ENCODE data around the gene CSF3R. TPM values are rescaled to one million over a fixed set of nuclear protein-coding genes. Genes with fewer than 3 reads are reported as not detected.

Gene CSF3R
- total RNA-seq, 1 experiment from 2014 or later: not detected

- no TSS peak for BruUV-seq (replicated peaks)
- peak overlapping the region; percentile 61 for H3K4me2 ChIP-seq (ENCODE audit: low read length)
These were observed 4.0 kb upstream of the CSF3R start for GRCh38 chr1:36486439-36487335.

DNA sequence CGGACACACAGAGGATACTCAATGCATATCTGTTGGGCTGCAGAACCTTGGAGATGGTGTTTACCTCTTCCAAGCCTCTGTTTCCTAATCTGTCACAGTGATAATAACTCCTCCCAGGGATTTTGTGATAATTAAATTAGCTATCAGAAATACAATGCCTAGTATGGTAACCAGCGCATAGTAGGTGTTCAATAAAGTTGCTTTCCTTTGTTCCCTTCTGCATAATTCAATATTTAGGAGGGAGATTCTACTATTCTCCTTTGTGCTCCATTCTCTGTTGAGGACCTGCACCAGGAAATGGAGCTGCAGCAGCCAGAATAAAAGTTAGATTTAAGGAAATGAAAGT is 3.4 kb upstream of the CSF3R start:
- no peaks in the 10 kb centered on the region for H3K9me2 ChIP-seq (replicated peaks; ENCODE audit: low read length)
- ChIA-PET POLR2A (ENCODE audit: unreplicated experiment) (interaction anchor here (0.7 kb wide), 1 partner anchor 150 kb away, joined by 4 read pairs; no protein-coding TSS in a partner anchor), CTCF (no interaction called here)
- no peak overlapping the region for H3K4me3 ChIP-seq (ENCODE audit: low read length)
- no peaks in the 10 kb centered on the region for H3K9me3 ChIP-seq (ENCODE audit: low read length)
- no peak overlapping the region for H3K27ac ChIP-seq (ENCODE audit: low read length)
- no peak overlapping the region for H2AFZ ChIP-seq (ENCODE audit: low read length)
- H3K9ac ChIP-seq (ENCODE audit: low read length): no peak overlapping the region
- intact Hi-C loops (cut with micrococcal nuclease): no loop called here
- H3K79me2 ChIP-seq (ENCODE audit: low read length): no peaks in the 10 kb centered on the region
- H4K20me1 ChIP-seq (ENCODE audit: low read length): no peaks in the 10 kb centered on the region
- H3K4me2 ChIP-seq (ENCODE audit: low read length): no peak overlapping the region
- peaks cover 2% of the 10 kb centered on the region; the same call in 1 of the 2 replicates for H3K27me3 ChIP-seq (ENCODE audit: low read length)
- H3F3A ChIP-seq (ENCODE audit: low read length, unreplicated experiment): no peaks in the 10 kb centered on the region
- BruUV-seq (replicated peaks): no TSS peak
- H3K4me1 ChIP-seq (ENCODE audit: insufficient read depth, low read length): peaks cover 13% of the 10 kb centered on the region
- DNase-seq (no peak), ATAC-seq (no peak)
- H3K36me3 ChIP-seq (ENCODE audit: low read depth, low read length): no peaks in the 10 kb centered on the region
- TF ChIP-seq EZH2 (IDR thresholded peaks at IDR 0.05; ENCODE audit: low read length, unreplicated experiment) (no peak), CTCF (conservative IDR thresholded peaks at IDR 0.05; ENCODE audit: low read depth, low read length) (no peak), EZH2phosphoT487 (IDR thresholded peaks at IDR 0.05; ENCODE audit: borderline replicate concordance, low read length) (no peak)

More at GRCh38 chr1:36486439-36487335, 4.0 kb upstream of the CSF3R start:
- Histone ChIP-seq H3K4me3 (ENCODE audit: low read length) (0 out of 2 replicates have a peak overlapping the region, but pooled peaks have one; percentile 27), H3K4me1 (ENCODE audit: insufficient read depth, low read length) (peaks cover 13% of the 10 kb centered on the region), H3K9ac (ENCODE audit: low read length) (no peak overlapping the region), H3F3A (ENCODE audit: low read length, unreplicated experiment) (no peaks in the 10 kb centered on the region), H2AFZ (ENCODE audit: low read length) (peak overlapping the region; percentile 62), H3K9me3 (ENCODE audit: low read length) (no peaks in the 10 kb centered on the region), H3K27me3 (ENCODE audit: low read length) (peaks cover 4% of the 10 kb centered on the region; the same call in 1 of the 2 replicates), H3K9me2 (replicated peaks; ENCODE audit: low read length) (no peaks in the 10 kb centered on the region), H4K20me1 (ENCODE audit: low read length) (no peaks in the 10 kb centered on the region), H3K79me2 (ENCODE audit: low read length) (no peaks in the 10 kb centered on the region), H3K27ac (ENCODE audit: low read length) (0 out of 2 replicates have a peak overlapping the region, but pooled peaks have one; percentile 15), H3K36me3 (ENCODE audit: low read depth, low read length) (no peaks in the 10 kb centered on the region)
- DNase-seq (peak; percentile 54), ATAC-seq (peak; percentile 53)
- ChIA-PET CTCF (interaction anchor here (0.7 kb wide), 1 partner anchor 972 kb away, joined by 3 read pairs; no protein-coding TSS in a partner anchor), POLR2A (ENCODE audit: unreplicated experiment) (interaction anchor here (0.7 kb wide), 1 partner anchor 150 kb away, joined by 4 read pairs; no protein-coding TSS in a partner anchor)
- intact Hi-C loops (cut with micrococcal nuclease): no loop called here
- TF ChIP-seq EZH2phosphoT487 (IDR thresholded peaks at IDR 0.05; ENCODE audit: borderline replicate concordance, low read length) (no peak), EZH2 (IDR thresholded peaks at IDR 0.05; ENCODE audit: low read length, unreplicated experiment) (no peak), CTCF (conservative IDR thresholded peaks at IDR 0.05; ENCODE audit: low read depth, low read length) (no peak)

DNA sequence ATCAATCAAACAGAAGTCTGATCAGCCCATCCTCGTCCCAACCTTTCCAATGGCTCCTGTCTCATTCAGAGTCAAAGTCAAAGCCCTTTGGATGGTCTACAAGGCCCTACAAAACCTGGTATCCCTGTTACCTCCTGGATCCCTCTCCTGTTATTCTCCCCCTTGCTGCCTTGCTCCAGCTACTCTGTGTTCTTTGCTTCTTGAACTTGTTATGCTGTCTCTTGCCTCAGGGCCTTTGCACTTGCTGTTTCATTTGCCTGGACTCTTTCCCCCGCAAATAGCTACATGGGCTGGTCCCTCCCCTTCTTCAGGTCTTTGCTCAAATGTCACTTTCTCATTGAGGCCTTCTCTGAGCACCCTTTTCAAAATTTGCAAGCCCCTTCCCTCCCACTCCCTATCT is 1.4 kb upstream of the CSF3R start:
- no peak overlapping the region for H2AFZ ChIP-seq (ENCODE audit: low read length)
- no peak overlapping the region for H3K4me2 ChIP-seq (ENCODE audit: low read length)
- ChIA-PET POLR2A (ENCODE audit: unreplicated experiment) (no interaction called here), CTCF (no interaction called here)
- H3K9me2 ChIP-seq (replicated peaks; ENCODE audit: low read length): no peaks in the 10 kb centered on the region
- no peaks in the 10 kb centered on the region for H3K36me3 ChIP-seq (ENCODE audit: low read depth, low read length)
- H3K9ac ChIP-seq (ENCODE audit: low read length): no peak overlapping the region
- TF ChIP-seq EZH2 (IDR thresholded peaks at IDR 0.05; ENCODE audit: low read length, unreplicated experiment) (no peak), EZH2phosphoT487 (IDR thresholded peaks at IDR 0.05; ENCODE audit: borderline replicate concordance, low read length) (no peak), CTCF (conservative IDR thresholded peaks at IDR 0.05; ENCODE audit: low read depth, low read length) (no peak)
- no peaks in the 10 kb centered on the region for H3K27me3 ChIP-seq (ENCODE audit: low read length)
- H3K4me3 ChIP-seq (ENCODE audit: low read length): no peak overlapping the region
- intact Hi-C loops (cut with micrococcal nuclease): no loop called here
- no peaks in the 10 kb centered on the region for H3F3A ChIP-seq (ENCODE audit: low read length, unreplicated experiment)
- no peaks in the 10 kb centered on the region for H4K20me1 ChIP-seq (ENCODE audit: low read length)
- H3K4me1 ChIP-seq (ENCODE audit: insufficient read depth, low read length): peaks cover 13% of the 10 kb centered on the region
- no peak for ATAC-seq
- no peak overlapping the region for H3K27ac ChIP-seq (ENCODE audit: low read length)
- H3K9me3 ChIP-seq (ENCODE audit: low read length): no peaks in the 10 kb centered on the region
- no TSS peak for BruUV-seq (replicated peaks)
- H3K79me2 ChIP-seq (ENCODE audit: low read length): no peaks in the 10 kb centered on the region
- no peak for DNase-seq

Measured in PC-3 (cell line).